ENCODE measurements around the gene COL6A5. TPM values are rescaled to one million over a fixed set of nuclear protein-coding genes. Genes with fewer than 3 reads are reported as not detected.
"Not testable (repeated sequence)": the region's sequence is repeated elsewhere in the genome, so short reads cannot be mapped to it uniquely, and the experiment has no call there.

The COL6A5 gene
- total RNA-seq, 2 donors from 2014 or later, result not detected

DNA sequence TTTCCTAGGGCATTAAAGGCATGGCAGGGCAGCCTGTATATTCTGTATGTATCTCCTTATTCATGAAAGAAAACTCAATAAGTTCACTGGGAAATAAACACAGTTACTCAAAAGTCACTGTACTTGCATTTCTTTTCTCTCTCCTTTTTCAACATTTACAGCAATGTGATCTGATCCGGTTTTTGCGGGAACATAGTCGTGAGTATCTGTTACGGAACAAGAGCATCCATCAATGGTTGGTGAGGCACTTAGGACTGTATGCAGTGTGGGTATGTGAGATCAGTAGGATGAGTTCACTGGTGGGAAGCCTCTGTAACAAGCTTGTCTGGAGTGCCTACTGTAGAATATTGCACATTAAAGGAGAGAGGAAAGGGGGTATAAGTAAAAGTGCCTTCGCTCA lies 80.7 kb downstream of the COL6A5 start:
- no peak for TF ChIP-seq POLR2A (IDR thresholded peaks at IDR 0.05)
- TF ChIP-seq, protein P1, sequence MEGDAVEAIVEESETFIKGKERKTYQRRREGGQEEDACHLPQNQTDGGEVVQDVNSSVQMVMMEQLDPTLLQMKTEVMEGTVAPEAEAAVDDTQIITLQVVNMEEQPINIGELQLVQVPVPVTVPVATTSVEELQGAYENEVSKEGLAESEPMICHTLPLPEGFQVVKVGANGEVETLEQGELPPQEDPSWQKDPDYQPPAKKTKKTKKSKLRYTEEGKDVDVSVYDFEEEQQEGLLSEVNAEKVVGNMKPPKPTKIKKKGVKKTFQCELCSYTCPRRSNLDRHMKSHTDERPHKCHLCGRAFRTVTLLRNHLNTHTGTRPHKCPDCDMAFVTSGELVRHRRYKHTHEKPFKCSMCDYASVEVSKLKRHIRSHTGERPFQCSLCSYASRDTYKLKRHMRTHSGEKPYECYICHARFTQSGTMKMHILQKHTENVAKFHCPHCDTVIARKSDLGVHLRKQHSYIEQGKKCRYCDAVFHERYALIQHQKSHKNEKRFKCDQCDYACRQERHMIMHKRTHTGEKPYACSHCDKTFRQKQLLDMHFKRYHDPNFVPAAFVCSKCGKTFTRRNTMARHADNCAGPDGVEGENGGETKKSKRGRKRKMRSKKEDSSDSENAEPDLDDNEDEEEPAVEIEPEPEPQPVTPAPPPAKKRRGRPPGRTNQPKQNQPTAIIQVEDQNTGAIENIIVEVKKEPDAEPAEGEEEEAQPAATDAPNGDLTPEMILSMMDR (IDR thresholded peaks at IDR 0.05), result no peak
- Histone ChIP-seq H3K4me3 (no peak overlapping the region), H3K27ac (no peak overlapping the region), H3K9me3 (no peaks in the 10 kb centered on the region), H3K36me3 (replicated peaks in 1 of 2; ENCODE audit: insufficient read depth in 1 of 2, low read depth in 2 of 2) (no peaks in the 10 kb centered on the region), H3K27me3 (no peaks in the 10 kb centered on the region), H3K4me1 (no peaks in the 10 kb centered on the region)
- DNase-seq, result no peak
- no peak for ATAC-seq
- whole genome bisulfite sequencing, 2 donors, result 69 to 95% methylated on average over 5 of the region's 5 CpGs
- intact Hi-C loops (cut with DNase I), result no loop called here

DNA sequence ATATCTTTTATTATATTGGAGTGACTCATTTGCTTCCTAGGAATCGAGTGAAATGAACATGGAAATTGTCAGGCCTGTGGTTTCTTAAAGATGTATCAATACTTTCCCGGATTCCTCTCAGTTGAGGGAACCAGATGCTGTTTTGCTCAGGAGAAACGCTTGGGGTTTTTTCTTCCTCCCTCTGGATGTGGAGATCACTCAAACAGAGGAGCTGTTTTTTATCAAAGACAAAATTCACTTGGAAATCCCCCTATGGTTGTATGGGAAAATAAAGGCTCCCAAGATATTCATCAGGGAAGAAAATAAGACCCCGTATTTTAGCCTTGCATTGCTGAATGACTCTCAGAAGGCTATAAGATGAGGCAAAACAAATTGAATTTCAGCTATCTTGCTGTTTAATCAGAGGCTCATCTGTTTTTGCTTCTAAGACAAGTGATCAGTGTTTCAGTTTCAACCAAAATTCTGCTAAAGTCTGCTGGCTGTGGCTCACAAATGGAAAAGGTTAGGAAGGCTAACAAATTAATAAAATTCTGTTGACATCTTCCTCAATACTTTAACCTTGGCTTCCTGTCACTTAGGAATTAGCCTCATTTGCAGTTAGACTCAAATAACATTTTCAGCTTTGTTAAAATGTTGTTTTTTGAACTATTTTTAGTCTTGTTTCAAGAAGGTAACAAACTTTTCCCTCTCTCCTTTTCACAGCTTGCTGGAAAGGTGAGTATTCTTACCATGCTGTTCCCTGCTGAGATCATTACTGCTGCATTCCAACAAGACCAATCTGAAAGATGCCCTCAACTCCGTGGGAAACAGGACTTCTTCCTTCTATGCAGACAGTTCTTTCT lies 83.6 kb downstream of the COL6A5 start:
- Histone ChIP-seq H3K9me3 (peaks cover 0 to 2% (median 0%) of the 10 kb centered on the region in 3 donors), H3K27me3 (no peaks in the 10 kb centered on the region), H3K4me1 (no peaks in the 10 kb centered on the region), H3K4me3 (no peak overlapping the region), H3K36me3 (replicated peaks in 1 of 2; ENCODE audit: insufficient read depth in 1 of 2, low read depth in 2 of 2) (no peaks in the 10 kb centered on the region), H3K27ac (no peak overlapping the region)
- no peak for DNase-seq
- TF ChIP-seq, protein P1 (IDR thresholded peaks at IDR 0.05), result no peak
- TF ChIP-seq POLR2A (IDR thresholded peaks at IDR 0.05), result no peak
- intact Hi-C loops (cut with DNase I), result no loop called here
- 42 to 54% methylated on average over 5 of the region's 5 CpGs for WGBS, 2 donors
- ATAC-seq, result no peak

DNA sequence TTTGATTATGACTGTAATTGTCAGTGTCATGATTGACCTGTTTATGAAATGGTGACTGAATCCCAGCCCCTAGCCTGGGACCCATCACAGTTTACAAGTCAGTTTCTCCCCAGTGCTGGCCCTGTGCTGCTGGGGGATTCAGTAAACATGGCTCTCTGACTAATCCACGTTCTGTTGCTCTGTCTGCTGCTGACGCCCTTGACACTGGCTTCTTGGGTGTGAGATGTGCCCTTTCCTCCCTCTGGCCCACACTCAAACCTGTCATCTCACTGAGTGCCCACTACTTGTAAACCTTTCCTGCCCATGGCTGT lies 84.2 kb downstream of the COL6A5 start:
- TF ChIP-seq POLR2A (IDR thresholded peaks at IDR 0.05), result no peak
- TF ChIP-seq, protein P1 (IDR thresholded peaks at IDR 0.05), result no peak
- Histone ChIP-seq H3K9me3 (peaks cover 0 to 7% (median 0%) of the 10 kb centered on the region in 3 donors), H3K27me3 (no peaks in the 10 kb centered on the region), H3K27ac (no peak overlapping the region), H3K4me3 (no peak overlapping the region), H3K36me3 (replicated peaks in 1 of 2; ENCODE audit: insufficient read depth in 1 of 2, low read depth in 2 of 2) (no peaks in the 10 kb centered on the region), H3K4me1 (no peaks in the 10 kb centered on the region)
- no peak for ATAC-seq
- intact Hi-C loops (cut with DNase I), result no loop called here
- 26 to 56% methylated on average over 2 of the region's 2 CpGs for WGBS, 2 donors
- DNase-seq, result no peak

DNA sequence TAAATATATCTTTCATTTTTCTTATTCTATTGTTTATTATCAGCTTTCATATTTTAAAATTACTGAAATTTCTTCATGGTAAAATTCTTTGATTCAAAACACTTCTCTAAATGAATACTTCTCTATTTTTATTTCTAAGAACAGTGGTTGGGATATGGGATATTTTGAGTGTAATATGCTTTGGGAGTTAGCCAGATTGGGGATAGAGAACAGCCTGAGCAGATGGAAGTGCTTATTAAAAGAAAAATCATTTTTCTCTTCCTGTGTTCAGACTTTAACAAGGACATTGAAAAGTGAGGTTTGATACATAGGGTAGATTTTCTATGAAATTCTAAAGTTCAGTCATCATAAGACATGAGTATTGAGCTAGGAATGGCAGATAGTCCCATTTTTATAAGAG lies 84.8 kb downstream of the COL6A5 start:
- ATAC-seq, result no peak
- Histone ChIP-seq H3K27me3 (no peaks in the 10 kb centered on the region), H3K9me3 (peaks cover 0 to 7% (median 0%) of the 10 kb centered on the region in 3 donors), H3K36me3 (replicated peaks in 1 of 2; ENCODE audit: insufficient read depth in 1 of 2, low read depth in 2 of 2) (no peaks in the 10 kb centered on the region), H3K4me3 (no peak overlapping the region), H3K4me1 (no peaks in the 10 kb centered on the region), H3K27ac (no peak overlapping the region)
- intact Hi-C loops (cut with DNase I), result no loop called here
- no peak for DNase-seq
- TF ChIP-seq POLR2A (IDR thresholded peaks at IDR 0.05), result no peak
- TF ChIP-seq, protein P1 (IDR thresholded peaks at IDR 0.05), result no peak

DNA sequence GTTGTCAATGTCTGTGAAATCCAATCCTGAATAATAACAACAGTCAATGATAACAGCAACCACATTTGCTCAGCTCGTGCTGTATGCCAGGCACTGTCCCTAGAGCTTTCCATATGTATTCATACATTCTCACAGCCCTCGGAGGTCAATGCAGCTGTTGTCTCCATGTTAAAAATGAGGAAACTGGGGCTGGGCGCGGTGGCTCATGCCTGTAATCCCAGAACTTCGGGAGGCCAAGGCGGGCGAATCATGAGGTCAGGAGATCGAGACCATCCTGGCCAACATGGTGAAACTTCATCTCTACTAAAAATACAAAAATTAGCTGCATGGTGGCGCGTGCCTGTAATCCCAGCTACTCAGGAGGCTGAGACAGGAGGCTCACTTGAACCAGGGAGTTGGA lies 86.6 kb downstream of the COL6A5 start:
- ATAC-seq; H3K4me3 ChIP-seq; DNase-seq; H3K4me1 ChIP-seq; H3K27me3 ChIP-seq; H3K36me3 ChIP-seq (replicated peaks in 1 of 2; ENCODE audit: insufficient read depth in 1 of 2, low read depth in 2 of 2); H3K9me3 ChIP-seq; H3K27ac ChIP-seq; intact Hi-C loops (cut with DNase I): not testable (repeated sequence)
- WGBS, 2 donors, result 69 to 85% methylated on average over 10 of the region's 10 CpGs
